OCI-LY3 (cell line): ENCODE measurements around the gene C19orf12.

Experiments used
- CTCF ChIP-seq: fragments of 200-600, 300-600 bp; sonication (generic); IDR thresholded peaks from 2 replicates; pipeline ENCODE4 v1.5.1; 2014; ENCODE audit warnings: antibody characterized with exemption, low read length, low read depth
- EZH2phosphoT487 ChIP-seq: fragments of 200-600 bp; shearing (Covaris generic); IDR thresholded peaks from 2 replicates; pipeline ENCODE4 v1.6.1; 2018; ENCODE audit warnings: antibody characterized with exemption, mixed run types, low read depth

GRCh38 chr19:29761575-29762232 lies 46.6 kb upstream of the C19orf12 start:
- TF ChIP-seq CTCF, result no peak
- no peak for TF ChIP-seq EZH2phosphoT487
